H9 (cell line): ENCODE measurements around the gene TSKU. TPM values are rescaled to one million over a fixed set of nuclear protein-coding genes. Genes with fewer than 3 reads are reported as not detected.

ENCODE experiments used
- DNase-seq: peaks from one replicate; pipeline ENCODE4 v3.0.0-alpha.2; 2017
- H2AFZ ChIP-seq: one replicate; pipeline ENCODE4 v1.6.1; 2013; ENCODE audit warnings: mild to moderate bottlenecking, low read length, control low read depth, moderate library complexity
- H2AK5ac ChIP-seq: 2 replicates; pipeline ENCODE4 v1.6.1; 2013; ENCODE audit warnings: low read length, control low read depth, mixed read lengths; ENCODE audit not compliant: insufficient read length
- H2BK120ac ChIP-seq: one replicate; pipeline ENCODE4 v1.6.1; 2013; ENCODE audit warnings: low read depth, mild to moderate bottlenecking, low read length, control low read depth, inconsistent platforms; ENCODE audit not compliant: poor library complexity, severe bottlenecking
- H2BK12ac ChIP-seq: 2 replicates; pipeline ENCODE4 v1.6.1; 2013; ENCODE audit warnings: low read length, control low read depth, mixed read lengths, low read depth; ENCODE audit not compliant: insufficient read length
- H2BK15ac ChIP-seq: 2 replicates; pipeline ENCODE4 v1.6.1; 2013; ENCODE audit warnings: low read depth, low read length, control low read depth
- H2BK20ac ChIP-seq: one replicate; pipeline ENCODE4 v1.6.1; 2013; ENCODE audit warnings: low read depth, mild to moderate bottlenecking, low read length, control low read depth, inconsistent platforms; ENCODE audit not compliant: poor library complexity, severe bottlenecking
- H2BK5ac ChIP-seq: 2 replicates; pipeline ENCODE4 v1.6.1; 2013; ENCODE audit warnings: low read length, control low read depth, mixed read lengths; ENCODE audit not compliant: insufficient read length
- H3K14ac ChIP-seq: 2 replicates; pipeline ENCODE4 v1.6.1; 2013; ENCODE audit warnings: low read length, control low read depth; ENCODE audit not compliant: insufficient read depth
- H3K18ac ChIP-seq: 2 replicates; pipeline ENCODE4 v1.6.1; 2013; ENCODE audit warnings: low read depth, mild to moderate bottlenecking, mixed read lengths, low read length, control low read depth; ENCODE audit not compliant: insufficient read length
- H3K23ac ChIP-seq: 2 replicates; pipeline ENCODE4 v1.6.1; 2013; ENCODE audit warnings: low read length, control low read depth, mixed read lengths, low read depth; ENCODE audit not compliant: insufficient read length
- H3K23me2 ChIP-seq: 2 replicates; pipeline ENCODE4 v1.6.1; 2013; ENCODE audit warnings: low read depth, mild to moderate bottlenecking, mixed read lengths, low read length, control low read depth; ENCODE audit not compliant: insufficient read length, poor library complexity, severe bottlenecking
- H3K27ac ChIP-seq: 2 replicates; pipeline ENCODE4 v1.5.1; 2013; ENCODE audit warnings: low read length, control low read depth, mixed read lengths, low read depth; ENCODE audit not compliant: insufficient read length
- H3K27me3 ChIP-seq: 2 replicates; pipeline ENCODE4 v1.6.1; 2013; ENCODE audit warnings: low read length, control low read depth, inconsistent platforms; ENCODE audit not compliant: insufficient read depth
- H3K4ac ChIP-seq: 2 replicates; pipeline ENCODE4 v1.6.1; 2013; ENCODE audit warnings: low read depth, mild to moderate bottlenecking, control low read depth, inconsistent platforms, low read length, moderate library complexity
- H3K4me1 ChIP-seq: 2 replicates; pipeline ENCODE4 v1.6.1; 2013; ENCODE audit warnings: low read length, control low read depth, inconsistent platforms; ENCODE audit not compliant: insufficient read depth
- H3K4me2 ChIP-seq: 2 replicates; pipeline ENCODE4 v1.6.1; 2013; ENCODE audit warnings: low read length, control low read depth, mixed read lengths; ENCODE audit not compliant: insufficient read length, insufficient read depth
- H3K56ac ChIP-seq: 2 replicates; pipeline ENCODE4 v1.6.1; 2013; ENCODE audit warnings: low read depth, mild to moderate bottlenecking, mixed read lengths, low read length, control low read depth; ENCODE audit not compliant: insufficient read length
- H3K79me1 ChIP-seq: 2 replicates; pipeline ENCODE4 v1.6.1; 2013; ENCODE audit warnings: low read depth, mild to moderate bottlenecking, moderate library complexity, low read length, control low read depth, inconsistent platforms; ENCODE audit not compliant: insufficient read depth, poor library complexity, severe bottlenecking
- H3K79me2 ChIP-seq: 2 replicates; pipeline ENCODE4 v1.6.1; 2013; ENCODE audit warnings: low read length, control low read depth, inconsistent platforms; ENCODE audit not compliant: insufficient read depth
- H3K9ac ChIP-seq: 2 replicates; pipeline ENCODE4 v1.6.1; 2013; ENCODE audit warnings: low read length, control low read depth, mixed read lengths; ENCODE audit not compliant: insufficient read length; ENCODE audit errors: extremely low read depth
- H3K9me3 ChIP-seq: one replicate; pipeline ENCODE4 v1.6.1; 2013; ENCODE audit warnings: low read depth, low read length, inconsistent platforms; ENCODE audit not compliant: control insufficient read depth
- H3T11ph ChIP-seq: one replicate; pipeline ENCODE4 v1.6.1; 2013; ENCODE audit warnings: mild to moderate bottlenecking, low read length, control low read depth, inconsistent platforms
- H4K20me1 ChIP-seq: one replicate; pipeline ENCODE4 v1.6.1; 2013; ENCODE audit not compliant: control insufficient read depth, insufficient read length, insufficient read depth
- H4K5ac ChIP-seq: 2 replicates; pipeline ENCODE4 v1.6.1; 2013; ENCODE audit warnings: low read depth, mild to moderate bottlenecking, mixed read lengths, low read length, control low read depth; ENCODE audit not compliant: insufficient read length
- H4K8ac ChIP-seq: replicated peaks from 2 replicates; pipeline ENCODE4 v1.6.1; 2013; ENCODE audit warnings: low read length, control low read depth, mixed read lengths, low read depth; ENCODE audit not compliant: insufficient read length
- H4K91ac ChIP-seq: 2 replicates; pipeline ENCODE4 v1.6.1; 2013; ENCODE audit warnings: low read depth, mild to moderate bottlenecking, moderate library complexity, mixed read lengths, low read length, control low read depth; ENCODE audit not compliant: insufficient read length
- H3K27ac Mint-ChIP-seq, 3 experiments: 2 replicates in 2 of 3; 3 replicates in 1 of 3; pipeline ENCODE4 v1.8.0; 2020 to 2021; ENCODE audit warnings: mixed read lengths in 3 of 3, mild to moderate bottlenecking in 1 of 3, moderate library complexity in 1 of 3
- H3K27me3 Mint-ChIP-seq: 2 replicates; pipeline ENCODE4 v1.8.0; 2021; ENCODE audit warnings: low read depth, mild to moderate bottlenecking, moderate library complexity, mixed read lengths
- H3K36me3 Mint-ChIP-seq, 3 experiments: 2 replicates in 2 of 3; 3 replicates in 1 of 3; pipeline ENCODE4 v1.8.0; 2020 to 2021; ENCODE audit warnings: low read depth in 3 of 3, mixed read lengths in 3 of 3; ENCODE audit not compliant: insufficient read depth in 1 of 3
- H3K4me1 Mint-ChIP-seq, 2 experiments: 2 replicates each; pipeline ENCODE4 v1.8.0; 2020; ENCODE audit warnings: mixed read lengths in 2 of 2
- H3K4me3 Mint-ChIP-seq, 2 experiments: 2 replicates in 1 of 2; 3 replicates in 1 of 2; pipeline ENCODE4 v1.8.0; 2020 to 2021; ENCODE audit warnings: mild to moderate bottlenecking in 2 of 2, mixed read lengths in 2 of 2, moderate library complexity in 1 of 2
- H3K9me3 Mint-ChIP-seq, 2 experiments: 2 replicates in 1 of 2; 3 replicates in 1 of 2; pipeline ENCODE4 v1.8.0; 2020; ENCODE audit warnings: mild to moderate bottlenecking in 2 of 2, mixed read lengths in 2 of 2, moderate library complexity in 1 of 2
- CTCF ChIP-seq: fragments of 200-600 bp; sonication (generic); conservative IDR thresholded peaks from 3 replicates; pipeline ENCODE4 v1.8.0; 2021; ENCODE audit warnings: antibody characterized with exemption, mild to moderate bottlenecking
- WGBS: extraction: QIAGEN DNeasy Blood & Tissue Kit; methylation state at CpG from one replicate; pipeline ENCODE4 v1.1.7; 2013; ENCODE audit warnings: missing lambda C conversion rate, low lambda C conversion rate, mixed read lengths; ENCODE audit not compliant: insufficient read length; ENCODE audit errors: extremely low coverage; 5-methylcytosine and 5-hydroxymethylcytosine counted together
- total RNA-seq: library from RNA; stranded (reverse); gene quantifications from 2 replicates; pipeline ENCODE4 v1.2.1, GENCODE V29; 2021

TSKU gene
- total RNA-seq, 1 experiment from 2014 or later: 25.4 TPM

DNA sequence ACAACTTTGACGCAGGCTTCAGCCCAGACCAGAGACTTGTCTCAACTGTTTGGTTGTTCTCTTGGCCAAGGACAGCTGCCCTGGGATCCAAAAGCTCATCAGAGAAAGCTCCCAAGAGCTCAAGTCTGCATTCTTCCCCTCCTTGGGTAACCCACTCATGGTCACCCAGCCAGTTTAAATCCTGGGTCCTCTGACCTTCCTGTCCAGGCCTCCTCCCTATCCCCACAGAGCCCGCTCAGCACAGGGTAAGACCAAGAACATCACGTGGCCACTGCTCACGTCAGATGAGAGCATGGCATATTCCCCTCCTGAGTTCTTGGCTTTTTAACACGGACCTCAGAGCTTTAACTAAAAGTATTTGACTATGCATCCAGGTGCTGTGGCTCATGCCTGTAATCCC lies 25.8 kb downstream of the TSKU start:
- H3K9me3 Mint-ChIP-seq: peaks cover 10 to 22% of the 10 kb centered on the region in 2 experiments
- H3K36me3 Mint-ChIP-seq: peaks cover 7 to 11% (median 9%) of the 10 kb centered on the region in 3 experiments; a peak in 6 of 7 replicates
- H3K18ac ChIP-seq: no peak overlapping the region
- H3K4me3 Mint-ChIP-seq: no peak overlapping the region
- no peak overlapping the region for H3K9ac ChIP-seq
- no peak overlapping the region for H3K27ac ChIP-seq
- no peaks in the 10 kb centered on the region for H3K79me2 ChIP-seq
- no peak overlapping the region for H3T11ph ChIP-seq
- no peak overlapping the region for H4K91ac ChIP-seq
- H3K4me1 ChIP-seq: no peaks in the 10 kb centered on the region
- no peak overlapping the region for H4K5ac ChIP-seq
- H3K23me2 ChIP-seq: no peaks in the 10 kb centered on the region
- H3K27ac Mint-ChIP-seq: peak overlapping the region in 1 of 3 experiments; percentile 36; a peak in 1 of 7 replicates
- H3K14ac ChIP-seq: no peak overlapping the region
- peaks cover 20 to 27% of the 10 kb centered on the region in 2 experiments for H3K4me1 Mint-ChIP-seq
- no peak overlapping the region for H2BK120ac ChIP-seq
- H2BK20ac ChIP-seq: no peak overlapping the region
- peaks cover under 1% of the 10 kb centered on the region for H3K9me3 ChIP-seq
- no peak overlapping the region for H3K23ac ChIP-seq
- H3K4ac ChIP-seq: no peak overlapping the region
- H3K27me3 Mint-ChIP-seq: peaks cover 3% of the 10 kb centered on the region
- no peak overlapping the region for H2AFZ ChIP-seq
- no peak overlapping the region for H3K56ac ChIP-seq
- H2AK5ac ChIP-seq: no peak overlapping the region
- WGBS: no CpG with 5 or more reads among the region's 5 CpGs
- no peak overlapping the region for H2BK15ac ChIP-seq
- H2BK5ac ChIP-seq: no peak overlapping the region
- H2BK12ac ChIP-seq: no peak overlapping the region
- H3K4me2 ChIP-seq: no peak overlapping the region
- H4K20me1 ChIP-seq: no peaks in the 10 kb centered on the region
- no peaks in the 10 kb centered on the region for H3K27me3 ChIP-seq
- DNase-seq: no peak
- no peaks in the 10 kb centered on the region for H3K79me1 ChIP-seq
- no peak overlapping the region for H4K8ac ChIP-seq
- TF ChIP-seq CTCF: no peak
